Esophagus muscularis mucosa (tissue), 3 donors: ENCODE data around the gene UACA.

Experiments
- POLR2A ChIP-seq: fragments of 450-650 bp; IDR thresholded peaks from one replicate; pipeline ENCODE4 v1.6.1; 2017; ENCODE audit warnings: antibody characterized with exemption, moderate library complexity, mild to moderate bottlenecking, low read depth
- POLR2AphosphoS5 ChIP-seq, 2 donors: sonication (generic); formaldehyde crosslinking; IDR thresholded peaks; one replicate each; pipeline ENCODE4 v1.6.1; 2017; ENCODE audit warnings: antibody characterized with exemption in 2 of 2
- TF ChIP-seq, protein P1 (sequence below), 3 experiments: fragments of 200-600 bp in 2 of 3; fragments of 450-650 bp in 1 of 3; sonication (generic) in 2 of 3; IDR thresholded peaks; one replicate each; pipeline ENCODE4 v1.5.1; 2017 to 2019; ENCODE audit warnings: antibody characterized with exemption in 3 of 3, mild to moderate bottlenecking in 2 of 3, moderate library complexity in 1 of 3

DNA sequence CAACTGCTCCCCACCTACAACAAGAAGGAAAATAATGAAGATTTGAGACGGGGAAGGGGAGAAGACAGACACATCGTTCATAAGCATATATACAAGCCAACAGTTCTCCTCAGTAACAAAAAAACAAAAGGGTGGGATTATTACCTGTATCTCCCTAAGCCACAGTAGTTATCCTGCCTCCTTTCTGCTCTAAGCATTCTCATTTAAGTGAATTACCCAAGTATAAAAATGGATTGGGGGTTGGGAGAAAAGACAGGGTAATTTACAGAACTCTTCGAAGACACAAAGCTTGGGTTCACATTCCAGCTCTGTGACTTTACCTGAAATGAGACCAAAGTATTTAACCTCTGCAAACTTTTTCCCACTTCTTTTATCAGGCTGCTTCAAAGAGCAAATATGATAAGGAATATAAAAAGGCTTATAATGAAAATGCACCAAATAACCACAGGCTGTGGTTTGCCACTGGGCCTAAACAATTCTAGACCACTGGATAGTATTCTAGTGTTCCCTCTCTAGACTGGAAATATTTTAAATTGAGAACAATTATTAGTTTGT, 64.4 kb downstream of the UACA start:
- TF ChIP-seq POLR2AphosphoS5 (IDR thresholded peaks at IDR 0.05) (no peak), POLR2A (no peak)
- TF ChIP-seq, protein P1, sequence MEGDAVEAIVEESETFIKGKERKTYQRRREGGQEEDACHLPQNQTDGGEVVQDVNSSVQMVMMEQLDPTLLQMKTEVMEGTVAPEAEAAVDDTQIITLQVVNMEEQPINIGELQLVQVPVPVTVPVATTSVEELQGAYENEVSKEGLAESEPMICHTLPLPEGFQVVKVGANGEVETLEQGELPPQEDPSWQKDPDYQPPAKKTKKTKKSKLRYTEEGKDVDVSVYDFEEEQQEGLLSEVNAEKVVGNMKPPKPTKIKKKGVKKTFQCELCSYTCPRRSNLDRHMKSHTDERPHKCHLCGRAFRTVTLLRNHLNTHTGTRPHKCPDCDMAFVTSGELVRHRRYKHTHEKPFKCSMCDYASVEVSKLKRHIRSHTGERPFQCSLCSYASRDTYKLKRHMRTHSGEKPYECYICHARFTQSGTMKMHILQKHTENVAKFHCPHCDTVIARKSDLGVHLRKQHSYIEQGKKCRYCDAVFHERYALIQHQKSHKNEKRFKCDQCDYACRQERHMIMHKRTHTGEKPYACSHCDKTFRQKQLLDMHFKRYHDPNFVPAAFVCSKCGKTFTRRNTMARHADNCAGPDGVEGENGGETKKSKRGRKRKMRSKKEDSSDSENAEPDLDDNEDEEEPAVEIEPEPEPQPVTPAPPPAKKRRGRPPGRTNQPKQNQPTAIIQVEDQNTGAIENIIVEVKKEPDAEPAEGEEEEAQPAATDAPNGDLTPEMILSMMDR (IDR thresholded peaks at IDR 0.05) = no peak
